NT2/D1 (cell line): ENCODE measurements around the gene TLCD1.

Experiments used
- YY1 ChIP-seq: IDR thresholded peaks from 2 replicates; pipeline ENCODE4 v1.6.1; 2011; ENCODE audit not compliant: insufficient read length, insufficient read depth
- ZNF274 ChIP-seq: IDR thresholded peaks from 2 replicates; pipeline ENCODE4 v1.6.1; 2011; ENCODE audit warnings: mild to moderate bottlenecking, low read depth, low read length

GRCh38 chr17:28738680-28739384, 12.8 kb upstream of the TLCD1 start:
- TF ChIP-seq ZNF274, result no peak
- no peak for TF ChIP-seq YY1
